HFFc6 (cell line): ENCODE data around the gene GAS2L2. TPM values are rescaled to one million over a fixed set of nuclear protein-coding genes. Genes with fewer than 3 reads are reported as not detected.

Source experiments
- DNase-seq: peaks from one replicate; pipeline ENCODE4 v3.0.0-alpha.2; 2018
- H3K27ac Mint-ChIP-seq: 2 replicates; pipeline ENCODE4 v1.8.0; 2020; ENCODE audit warnings: mild to moderate bottlenecking, mixed read lengths
- H3K27me3 Mint-ChIP-seq: 2 replicates; pipeline ENCODE4 v1.8.0; 2021; ENCODE audit warnings: mild to moderate bottlenecking, moderate library complexity, mixed read lengths; ENCODE audit not compliant: insufficient read depth
- H3K36me3 Mint-ChIP-seq: 2 replicates; pipeline ENCODE4 v1.8.0; 2021; ENCODE audit warnings: low read depth, mixed read lengths
- H3K4me1 Mint-ChIP-seq: 2 replicates; pipeline ENCODE4 v1.8.0; 2020; ENCODE audit warnings: low read depth, mixed read lengths
- H3K4me3 Mint-ChIP-seq: 2 replicates; pipeline ENCODE4 v1.8.0; 2020; ENCODE audit warnings: mild to moderate bottlenecking, moderate library complexity, mixed read lengths
- H3K9me3 Mint-ChIP-seq: 2 replicates; pipeline ENCODE4 v1.8.0; 2020; ENCODE audit warnings: mild to moderate bottlenecking, mixed read lengths
- total RNA-seq, 6 experiments: library from RNA; stranded (reverse); fragmentation: NEBNext Ultra II Directional; extraction: Animal tissue kit (Norgen Biotek cat#: 25700); gene quantifications; 2 replicates in 1 of 6; 3 replicates in 5 of 6; pipeline ENCODE4 v1.2.3, GENCODE V29; 2021
- TF ChIP-seq, protein P1 (sequence below): fragments of 200-600 bp; sonication (generic); IDR thresholded peaks from 2 replicates; pipeline ENCODE4 v1.5.0; 2021; ENCODE audit warnings: antibody characterized with exemption, mild to moderate bottlenecking

GAS2L2 gene
- total RNA-seq, 6 experiments from 2014 or later: not detected

DNA sequence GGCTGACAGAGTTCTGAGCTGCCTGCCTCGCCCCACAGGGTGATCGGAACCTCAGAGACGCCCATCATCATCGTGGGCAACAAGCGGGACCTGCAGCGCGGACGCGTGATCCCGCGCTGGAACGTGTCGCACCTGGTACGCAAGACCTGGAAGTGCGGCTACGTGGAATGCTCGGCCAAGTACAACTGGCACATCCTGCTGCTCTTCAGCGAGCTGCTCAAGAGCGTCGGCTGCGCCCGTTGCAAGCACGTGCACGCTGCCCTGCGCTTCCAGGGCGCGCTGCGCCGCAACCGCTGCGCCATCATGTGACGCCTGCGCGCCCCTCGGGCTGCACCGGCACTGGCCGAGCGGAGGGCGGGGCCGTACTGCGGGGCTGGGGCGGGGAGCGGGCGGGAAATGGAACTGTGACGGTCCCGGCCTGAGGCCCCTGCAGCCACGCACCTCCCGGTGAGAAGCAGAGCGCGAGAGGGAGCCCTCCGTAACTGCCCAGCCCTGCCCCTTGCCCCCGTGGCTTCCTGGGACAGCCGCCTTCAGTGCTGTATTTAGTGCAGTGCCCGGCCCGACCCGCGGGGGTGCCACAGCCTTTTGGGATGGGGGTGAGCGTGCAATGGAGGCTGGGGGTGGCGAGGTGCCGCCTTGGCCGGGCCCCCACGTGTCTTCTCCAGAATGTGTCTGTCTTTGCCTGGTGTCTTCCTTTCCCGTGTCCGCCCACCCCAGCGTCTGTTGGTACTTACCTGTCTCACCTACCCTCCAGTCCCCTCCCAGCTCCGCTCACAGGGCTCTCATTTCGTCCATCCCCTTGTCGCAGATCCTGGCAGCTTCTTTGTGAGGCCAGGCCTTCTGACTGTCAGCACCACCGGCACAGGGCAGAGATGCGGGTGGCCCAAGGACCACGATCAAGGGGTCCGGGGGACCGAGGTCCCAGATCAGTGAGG lies 11.8 kb downstream of the GAS2L2 start:
- Mint-ChIP-seq H3K4me3 (no peak overlapping the region), H3K27me3 (peaks cover 43% of the 10 kb centered on the region), H3K27ac (no peak overlapping the region), H3K36me3 (peaks cover 4% of the 10 kb centered on the region; the same call in 1 of the 2 replicates), H3K9me3 (no peaks in the 10 kb centered on the region), H3K4me1 (no peaks in the 10 kb centered on the region)
- DNase-seq: no peak
- TF ChIP-seq, protein P1, sequence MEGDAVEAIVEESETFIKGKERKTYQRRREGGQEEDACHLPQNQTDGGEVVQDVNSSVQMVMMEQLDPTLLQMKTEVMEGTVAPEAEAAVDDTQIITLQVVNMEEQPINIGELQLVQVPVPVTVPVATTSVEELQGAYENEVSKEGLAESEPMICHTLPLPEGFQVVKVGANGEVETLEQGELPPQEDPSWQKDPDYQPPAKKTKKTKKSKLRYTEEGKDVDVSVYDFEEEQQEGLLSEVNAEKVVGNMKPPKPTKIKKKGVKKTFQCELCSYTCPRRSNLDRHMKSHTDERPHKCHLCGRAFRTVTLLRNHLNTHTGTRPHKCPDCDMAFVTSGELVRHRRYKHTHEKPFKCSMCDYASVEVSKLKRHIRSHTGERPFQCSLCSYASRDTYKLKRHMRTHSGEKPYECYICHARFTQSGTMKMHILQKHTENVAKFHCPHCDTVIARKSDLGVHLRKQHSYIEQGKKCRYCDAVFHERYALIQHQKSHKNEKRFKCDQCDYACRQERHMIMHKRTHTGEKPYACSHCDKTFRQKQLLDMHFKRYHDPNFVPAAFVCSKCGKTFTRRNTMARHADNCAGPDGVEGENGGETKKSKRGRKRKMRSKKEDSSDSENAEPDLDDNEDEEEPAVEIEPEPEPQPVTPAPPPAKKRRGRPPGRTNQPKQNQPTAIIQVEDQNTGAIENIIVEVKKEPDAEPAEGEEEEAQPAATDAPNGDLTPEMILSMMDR: no peak

DNA sequence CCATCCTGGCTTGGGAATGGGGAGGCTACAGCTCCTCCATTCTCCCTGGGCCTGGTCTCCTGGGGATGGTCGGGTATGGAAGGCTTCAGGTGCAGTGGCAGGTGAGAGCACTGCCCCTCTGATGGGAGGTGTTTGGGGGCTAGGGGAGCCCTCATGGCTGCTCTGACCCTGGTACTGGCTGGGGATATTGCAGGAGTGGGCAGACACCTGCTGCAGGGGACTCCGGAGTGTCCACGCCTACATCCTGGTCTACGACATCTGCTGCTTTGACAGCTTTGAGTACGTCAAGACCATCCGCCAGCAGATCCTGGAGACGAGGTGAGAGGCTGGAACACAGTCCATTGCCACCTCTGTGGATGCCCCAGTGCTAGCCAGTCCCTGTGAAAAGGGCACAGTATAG lies 12.8 kb downstream of the GAS2L2 start:
- DNase-seq: no peak
- H3K4me3 Mint-ChIP-seq: no peak overlapping the region
- TF ChIP-seq, protein P1: no peak
- no peaks in the 10 kb centered on the region for H3K9me3 Mint-ChIP-seq
- peaks cover 4% of the 10 kb centered on the region; the same call in 1 of the 2 replicates for H3K36me3 Mint-ChIP-seq
- H3K4me1 Mint-ChIP-seq: no peaks in the 10 kb centered on the region
- peaks cover 35% of the 10 kb centered on the region for H3K27me3 Mint-ChIP-seq
- no peak overlapping the region for H3K27ac Mint-ChIP-seq

DNA sequence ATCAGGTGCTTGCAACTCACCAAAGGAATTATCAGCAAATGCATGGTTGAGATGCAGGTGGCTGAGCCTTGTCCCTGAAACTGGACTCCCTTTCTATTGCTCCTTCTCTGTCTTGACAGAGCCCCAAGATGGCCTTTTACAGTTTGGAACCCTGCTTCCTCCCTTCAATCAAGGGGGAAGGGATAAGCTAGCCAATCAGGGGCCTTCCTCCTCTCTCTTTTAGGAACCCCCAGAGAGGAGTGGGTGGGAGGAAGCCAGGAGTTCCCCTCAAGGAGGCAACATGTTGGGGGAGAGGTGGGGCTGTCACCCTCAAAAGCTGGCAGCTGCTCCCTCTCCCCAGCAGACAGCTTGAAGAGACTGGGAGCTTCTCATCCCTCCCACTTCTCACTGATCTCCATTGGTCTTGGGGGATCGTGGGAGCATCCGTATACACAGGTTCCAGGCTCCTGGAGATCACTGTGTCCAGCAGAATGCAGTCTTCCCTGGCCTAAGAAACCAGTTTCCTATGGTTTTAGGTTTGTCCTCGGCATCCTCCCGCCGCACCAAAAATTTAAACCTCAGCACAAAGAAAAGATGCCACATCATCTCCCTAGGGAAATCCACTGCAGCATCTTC lies 14.4 kb downstream of the GAS2L2 start:
- Mint-ChIP-seq H3K27ac (no peak overlapping the region), H3K36me3 (peaks cover 1% of the 10 kb centered on the region; the same call in 1 of the 2 replicates), H3K9me3 (no peaks in the 10 kb centered on the region), H3K27me3 (peaks cover 29% of the 10 kb centered on the region), H3K4me3 (no peak overlapping the region), H3K4me1 (no peaks in the 10 kb centered on the region)
- TF ChIP-seq, protein P1: no peak
- DNase-seq: no peak

DNA sequence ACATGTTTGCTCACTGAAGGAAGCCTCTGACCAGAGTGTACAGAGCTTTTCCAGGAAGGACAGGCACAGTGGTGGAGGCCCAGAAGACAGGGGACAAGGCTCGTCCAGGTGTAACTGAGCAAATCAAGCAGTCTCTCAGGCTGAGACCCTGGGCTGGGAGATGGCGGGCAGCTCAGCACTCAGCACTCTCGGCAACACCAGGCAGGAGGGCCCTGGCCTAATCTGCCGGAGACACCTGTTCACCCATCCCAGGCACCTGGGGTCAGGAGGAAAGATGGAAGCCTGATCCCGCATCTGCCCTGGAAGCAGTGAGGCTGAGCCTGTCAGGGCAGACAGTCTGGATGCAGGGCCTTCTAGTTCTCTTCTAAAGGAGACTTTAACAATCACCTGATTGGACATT lies 16.8 kb downstream of the GAS2L2 start:
- no peak for DNase-seq
- Mint-ChIP-seq H3K9me3 (no peaks in the 10 kb centered on the region), H3K36me3 (no peaks in the 10 kb centered on the region), H3K27me3 (peaks cover 17% of the 10 kb centered on the region), H3K27ac (no peak overlapping the region), H3K4me1 (peaks cover 1% of the 10 kb centered on the region), H3K4me3 (no peak overlapping the region)
- TF ChIP-seq, protein P1: no peak

DNA sequence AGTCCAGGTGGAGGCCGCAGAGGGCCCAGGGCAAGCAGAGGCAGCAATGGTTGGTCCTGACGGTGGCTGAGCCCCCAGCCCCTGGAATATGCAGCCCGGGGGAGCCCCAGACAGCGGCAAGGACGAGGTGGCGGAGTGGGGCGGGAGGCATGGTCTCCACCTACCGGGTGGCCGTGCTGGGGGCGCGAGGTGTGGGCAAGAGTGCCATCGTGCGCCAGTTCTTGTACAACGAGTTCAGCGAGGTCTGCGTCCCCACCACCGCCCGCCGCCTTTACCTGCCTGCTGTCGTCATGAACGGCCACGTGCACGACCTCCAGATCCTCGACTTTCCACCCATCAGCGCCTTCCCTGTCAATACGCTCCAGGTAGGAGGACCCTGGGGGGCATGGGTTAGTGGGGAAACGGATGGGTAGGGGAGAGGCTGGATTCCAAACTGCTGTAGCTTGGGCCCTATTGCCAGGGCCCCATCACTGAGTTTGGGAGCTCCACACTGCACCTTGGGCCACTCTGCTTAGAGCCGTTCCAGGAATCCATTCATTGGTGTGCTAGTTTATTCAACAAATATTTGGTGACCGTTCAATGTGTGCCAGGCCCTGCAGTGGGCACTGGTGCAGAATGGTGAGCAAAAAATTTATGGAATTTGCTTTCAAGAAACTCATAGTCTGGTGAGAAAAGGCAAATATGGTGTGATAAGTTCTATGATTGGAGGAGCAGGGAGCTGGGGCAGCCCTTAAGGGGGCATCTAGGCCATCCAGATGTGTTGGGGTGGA lies 17.8 kb downstream of the GAS2L2 start:
- TF ChIP-seq, protein P1: no peak
- H3K36me3 Mint-ChIP-seq: 0 out of 2 replicates have a peak, but pooled peaks cover 3% of the 10 kb centered on the region
- DNase-seq: no peak
- peaks cover 13% of the 10 kb centered on the region for H3K27me3 Mint-ChIP-seq
- H3K4me1 Mint-ChIP-seq: peaks cover 11% of the 10 kb centered on the region
- no peak overlapping the region for H3K4me3 Mint-ChIP-seq
- no peaks in the 10 kb centered on the region for H3K9me3 Mint-ChIP-seq
- H3K27ac Mint-ChIP-seq: no peak overlapping the region
